IPS-NIHi7 (cell line): ENCODE measurements around the gene SMYD3.
"Not testable (repeated sequence)": the region's sequence is repeated elsewhere in the genome, so short reads cannot be mapped to it uniquely, and the experiment has no call there.

ENCODE experiments used
- DNase-seq: peaks from one replicate; pipeline ENCODE4 v3.0.0; 2012; ENCODE audit warnings: mixed read lengths; ENCODE audit errors: extremely low spot score

The SMYD3 gene

DNA sequence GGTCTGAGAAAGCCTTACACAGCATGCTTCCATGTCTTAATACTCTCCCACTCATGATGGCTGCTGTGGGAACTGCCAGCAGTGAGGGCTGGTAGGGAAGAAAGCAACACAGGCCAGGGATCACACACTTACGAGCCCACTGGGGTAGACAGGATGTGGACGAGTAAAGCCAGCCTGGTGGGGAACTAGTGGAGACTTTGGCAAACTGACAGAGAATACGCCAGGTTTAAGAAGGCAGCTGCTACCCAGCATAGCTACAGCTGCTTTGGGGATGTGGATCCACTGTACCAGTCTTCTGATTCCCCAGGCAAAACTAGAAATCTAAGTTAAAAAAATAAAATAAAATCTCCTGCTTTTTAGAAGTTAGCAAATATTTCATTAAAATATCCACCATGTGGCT lies 664.0 kb downstream of the SMYD3 start:
- DNase-seq: no peak

DNA sequence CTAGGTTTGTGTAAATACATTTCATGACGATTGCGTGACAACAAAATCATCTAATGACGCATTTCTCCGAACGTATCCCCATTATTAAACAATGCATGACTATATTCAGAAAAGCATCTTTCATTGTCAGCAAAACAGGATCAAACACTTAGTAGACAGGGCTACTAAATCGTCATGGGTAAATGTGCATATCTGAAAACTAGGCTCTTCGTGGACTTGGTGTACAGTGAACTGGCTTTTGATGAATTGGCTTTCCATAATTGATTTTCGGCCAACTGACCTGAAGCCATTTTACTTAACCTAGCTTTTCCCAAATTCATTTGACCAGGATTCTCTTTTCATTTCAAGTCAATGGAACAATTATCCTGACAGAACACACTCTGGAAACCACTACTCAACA lies 665.0 kb downstream of the SMYD3 start:
- no peak for DNase-seq

DNA sequence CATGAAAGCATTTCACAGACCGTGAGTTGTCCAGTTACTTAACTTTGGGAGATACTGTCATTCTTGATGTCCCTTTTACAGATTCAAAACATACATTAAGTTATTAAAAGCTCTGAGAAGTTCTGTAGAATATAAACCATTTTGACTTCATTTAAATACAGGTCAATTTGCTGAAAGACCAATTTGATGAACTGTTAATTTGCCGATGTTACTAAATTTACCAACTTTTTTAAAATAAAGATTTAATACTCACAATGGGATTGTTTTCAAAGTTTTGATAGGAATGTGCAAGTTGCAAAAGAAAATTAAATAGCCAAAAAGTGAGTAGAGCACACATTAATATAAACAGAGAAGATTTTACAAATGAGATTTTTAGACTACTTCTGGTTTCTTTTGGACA lies 666.1 kb downstream of the SMYD3 start:
- no peak for DNase-seq

DNA sequence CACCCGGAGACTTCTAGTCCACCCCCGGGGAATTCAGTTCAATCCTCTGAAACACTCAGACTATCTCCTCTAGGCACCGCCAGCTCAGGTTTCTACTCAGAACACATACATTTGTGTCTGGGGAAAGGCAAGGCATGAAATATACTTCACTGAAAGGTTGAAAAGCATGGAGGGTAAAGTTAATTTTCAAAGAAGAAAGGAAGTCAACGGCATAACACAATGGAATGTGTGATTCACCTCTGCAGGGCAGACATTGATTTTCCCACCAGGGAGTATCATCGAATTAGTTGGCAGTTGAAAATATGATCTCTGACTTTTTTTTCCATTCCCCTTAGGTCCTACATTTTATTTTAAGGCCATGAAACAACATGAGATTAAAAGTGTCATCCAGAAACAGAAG lies 669.4 kb downstream of the SMYD3 start:
- DNase-seq: no peak

DNA sequence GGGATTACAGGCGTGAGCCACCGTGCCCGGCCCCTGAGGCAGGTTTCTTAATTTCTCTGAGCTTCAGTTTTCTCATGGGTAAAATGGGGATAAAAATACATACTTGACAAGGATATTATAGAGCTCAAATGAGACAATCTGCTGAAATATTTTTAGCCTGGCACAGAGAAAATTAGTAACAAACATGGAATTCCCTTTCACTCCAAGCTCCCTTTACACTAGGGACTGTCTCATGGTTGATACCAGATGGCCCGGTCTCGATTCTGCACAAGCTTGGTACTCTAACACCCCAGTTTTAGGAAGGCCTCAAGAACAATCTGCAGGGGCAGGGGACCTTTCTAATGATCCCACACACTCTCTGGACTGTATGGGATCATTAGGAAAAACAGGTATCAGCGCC lies 671.7 kb downstream of the SMYD3 start:
- no peak for DNase-seq

DNA sequence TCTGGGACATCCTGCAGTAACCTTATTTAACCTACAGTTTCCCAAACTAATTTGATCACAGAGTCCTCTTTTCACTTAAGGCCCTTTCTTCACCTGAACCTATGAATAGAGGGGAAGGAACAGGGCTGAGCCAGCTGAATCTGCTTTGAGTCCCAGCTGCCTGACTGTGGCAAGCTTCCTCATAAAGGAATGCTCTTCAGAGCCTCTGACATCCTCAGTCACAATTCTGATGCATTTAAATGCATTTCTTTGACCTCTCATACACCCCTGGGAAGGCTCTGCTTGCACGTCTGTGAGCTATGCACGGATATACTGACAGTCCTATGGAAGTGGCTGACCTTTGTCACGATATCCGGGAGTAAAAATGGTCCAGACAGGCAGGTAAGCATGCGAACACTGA lies 673.1 kb downstream of the SMYD3 start:
- no peak for DNase-seq

DNA sequence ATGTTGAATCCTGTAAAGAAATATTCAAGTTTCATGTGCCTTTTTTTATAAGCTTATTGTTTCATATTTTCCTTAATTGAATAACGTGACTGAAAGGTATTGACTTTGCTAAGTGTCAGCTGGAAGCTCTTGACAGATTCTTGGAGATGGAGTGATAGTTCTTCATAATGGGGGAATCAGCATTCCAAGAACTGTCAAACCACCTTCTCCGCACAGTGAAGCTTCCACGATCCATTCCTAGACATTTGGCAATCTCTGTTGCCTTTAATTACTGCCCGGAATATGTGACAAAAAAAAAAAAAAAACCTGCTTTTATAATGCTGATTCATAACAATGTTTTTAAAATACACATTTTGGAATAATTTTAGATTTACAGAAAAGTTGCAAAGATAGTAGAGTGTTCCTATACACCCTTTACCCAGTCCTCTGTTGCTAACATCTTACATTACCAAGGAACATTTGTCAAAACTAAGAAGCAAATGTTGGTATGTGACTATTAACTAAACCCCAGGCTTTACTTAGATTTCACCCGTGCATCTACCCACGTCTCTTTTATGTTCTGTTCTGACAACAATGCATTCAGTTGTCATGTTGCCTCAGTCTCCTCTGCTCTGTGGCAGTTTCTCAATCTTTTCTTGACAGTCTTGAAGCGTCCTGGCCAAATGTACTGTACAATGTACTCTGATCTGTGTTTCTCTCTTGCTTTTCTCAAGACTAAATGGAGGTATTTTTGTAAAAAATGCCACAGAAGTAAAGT lies 674.1 kb downstream of the SMYD3 start:
- DNase-seq: no peak

DNA sequence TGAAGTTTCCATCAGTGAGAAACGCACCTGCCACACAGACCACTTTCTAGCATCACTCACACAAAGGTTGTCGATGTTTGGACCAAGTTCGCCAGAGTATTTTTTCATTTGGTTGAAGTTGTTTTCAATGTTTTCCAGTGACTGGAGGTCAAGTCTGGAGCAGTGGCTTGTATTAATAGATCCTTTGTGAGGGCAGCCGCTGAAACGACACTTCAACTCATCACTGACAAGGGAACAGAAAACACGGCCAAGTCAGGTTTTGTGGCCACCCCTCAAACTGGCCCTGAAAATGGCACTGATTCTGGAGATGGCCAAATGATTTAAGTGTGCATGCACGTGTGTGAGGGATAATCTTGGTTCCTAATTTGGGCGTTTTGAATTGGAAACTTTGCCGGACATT lies 675.6 kb downstream of the SMYD3 start:
- no peak for DNase-seq

DNA sequence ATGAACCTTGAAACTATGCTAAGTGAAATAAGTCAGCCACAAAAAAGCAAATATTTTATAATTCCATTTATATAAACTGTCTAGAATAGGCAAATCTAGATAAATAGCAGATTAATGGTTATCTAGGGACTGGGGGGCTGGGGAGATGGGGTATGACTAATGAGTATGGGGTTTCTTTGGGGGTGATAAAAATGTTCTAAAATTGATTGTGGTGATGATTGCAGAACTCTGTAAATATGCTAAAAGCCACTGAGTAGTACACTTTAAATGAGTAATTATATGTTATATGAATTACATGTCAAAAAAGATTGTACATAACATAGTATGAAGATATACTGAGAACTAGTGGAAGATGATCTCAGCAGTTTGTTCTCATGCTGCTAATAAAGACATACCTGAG lies 677.3 kb downstream of the SMYD3 start:
- no peak for DNase-seq

DNA sequence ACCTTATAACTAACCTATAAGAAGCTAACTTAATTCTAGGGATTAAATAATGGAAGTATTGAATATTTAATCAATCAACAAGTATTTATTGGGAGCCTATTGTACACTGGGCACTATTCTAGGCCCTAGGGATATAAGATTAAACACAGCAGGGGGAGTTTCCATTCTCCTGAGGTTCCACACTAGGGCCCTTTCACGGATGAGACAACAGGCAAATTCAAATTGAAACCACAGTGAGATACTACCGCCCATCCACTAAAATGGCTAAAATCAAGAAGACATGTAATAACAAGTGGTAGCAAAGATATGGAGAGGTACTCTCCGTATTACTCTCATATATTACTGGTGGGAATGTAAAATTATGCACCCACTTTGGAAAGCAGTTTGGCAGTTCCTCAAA lies 677.9 kb downstream of the SMYD3 start:
- DNase-seq: no peak

DNA sequence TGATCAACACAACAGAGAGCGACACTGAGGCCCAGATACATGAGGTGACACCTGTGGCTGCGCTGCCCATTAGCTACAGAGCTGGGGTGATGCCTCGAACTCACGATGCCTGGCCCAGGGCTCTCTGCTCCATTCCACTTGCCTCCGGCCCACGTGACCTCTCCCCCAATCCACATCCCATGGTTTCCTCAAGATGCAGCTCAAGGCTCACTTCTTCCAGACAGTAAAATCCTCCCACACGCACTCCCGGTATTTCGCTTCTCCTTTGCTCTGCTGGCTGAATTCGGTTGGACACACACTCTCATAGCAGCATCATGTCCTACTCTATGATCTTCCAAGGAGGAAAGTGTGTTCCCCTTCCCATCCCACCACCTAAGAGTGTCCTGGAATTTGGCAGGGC lies 679.8 kb downstream of the SMYD3 start:
- no peak for DNase-seq

DNA sequence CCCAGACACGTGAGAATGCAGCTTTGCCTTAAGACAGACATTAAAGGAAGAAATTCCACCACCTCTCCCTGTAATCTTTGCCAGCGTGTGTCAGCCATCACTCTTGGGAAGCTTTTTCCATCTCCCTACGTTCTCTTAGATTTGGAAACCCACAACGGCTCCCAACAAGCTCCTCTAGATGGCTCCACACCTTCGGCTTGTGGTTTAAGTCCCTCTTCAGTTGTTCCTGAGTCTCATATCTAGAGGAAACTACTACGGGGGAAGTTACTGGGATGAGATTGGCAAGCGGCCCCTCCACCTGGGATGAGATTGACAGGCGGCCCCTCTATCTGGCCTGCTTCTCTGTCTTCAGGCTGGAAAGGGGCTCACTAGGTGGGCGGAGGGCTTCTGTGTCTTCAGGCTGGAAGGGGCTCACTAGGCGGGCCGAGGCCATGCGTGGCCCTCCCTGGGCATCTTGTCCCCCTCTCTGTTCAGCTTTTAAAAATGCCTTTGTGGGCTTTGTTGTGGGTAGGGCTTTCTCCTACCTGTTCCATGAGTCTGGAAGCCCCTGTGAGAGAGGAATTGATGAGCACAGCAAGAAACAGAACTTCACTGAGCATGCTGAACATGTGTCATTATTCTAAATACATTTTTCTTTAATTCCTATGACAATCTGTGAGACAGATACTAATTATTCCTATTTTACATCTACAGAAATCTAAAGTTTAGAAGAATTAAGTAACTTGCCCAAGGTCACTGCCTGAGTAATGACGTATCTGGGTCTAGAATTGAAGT lies 681.8 kb downstream of the SMYD3 start:
- DNase-seq: peak; percentile 59

DNA sequence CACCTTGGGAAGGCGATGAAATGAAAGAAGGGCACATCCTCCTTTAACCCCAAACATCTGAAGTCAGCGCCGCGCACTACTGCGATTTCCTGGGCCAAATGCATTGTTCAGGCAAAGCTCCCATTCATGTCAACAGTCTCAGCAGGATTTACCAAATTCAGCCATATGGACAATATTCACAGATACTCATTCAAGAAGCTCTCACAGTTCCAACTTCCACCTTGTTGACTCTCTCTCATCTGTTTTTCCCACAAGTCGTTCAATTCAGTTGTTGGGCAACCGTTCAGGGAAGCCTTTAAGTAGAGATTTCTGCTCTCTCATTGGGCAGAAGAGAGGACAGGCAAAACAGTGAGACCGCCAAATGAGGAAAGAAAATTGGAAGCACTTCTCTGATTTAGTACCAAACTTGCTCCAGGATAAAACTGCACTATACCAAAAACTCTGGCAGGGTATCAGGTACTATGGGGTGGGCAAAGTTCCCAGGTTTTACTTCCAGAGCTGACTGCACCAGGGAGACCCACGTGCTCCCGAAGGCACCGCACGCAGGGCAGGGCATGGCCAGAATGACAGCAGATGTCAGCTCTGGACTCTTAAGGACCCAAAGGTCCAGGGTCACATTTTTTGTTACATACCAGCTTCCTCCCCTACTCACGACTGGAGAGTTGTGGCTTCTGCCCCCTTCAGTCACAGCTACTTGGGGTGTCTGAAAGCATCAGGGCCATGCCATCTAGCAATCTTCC lies 683.5 kb downstream of the SMYD3 start:
- no peak for DNase-seq

DNA sequence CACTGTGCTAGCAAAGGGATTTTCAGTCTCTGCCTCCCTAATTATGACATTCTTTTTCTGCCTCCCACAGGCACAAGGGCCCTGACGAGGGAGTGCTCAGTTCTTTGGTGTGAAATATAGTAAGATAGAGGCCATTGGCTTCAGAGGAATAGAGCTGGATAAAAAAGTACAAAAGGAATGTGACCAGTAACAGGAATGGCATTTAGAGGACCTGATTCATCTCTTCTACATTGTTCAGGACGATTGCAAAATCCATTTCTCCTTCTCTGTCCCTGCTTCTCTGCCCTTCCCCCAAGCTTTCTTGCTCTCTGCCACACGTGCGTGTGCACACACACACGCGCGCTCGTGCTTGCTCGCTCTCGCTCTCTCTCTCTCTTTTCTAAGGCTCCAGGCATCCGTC lies 684.1 kb downstream of the SMYD3 start:
- DNase-seq: no peak

DNA sequence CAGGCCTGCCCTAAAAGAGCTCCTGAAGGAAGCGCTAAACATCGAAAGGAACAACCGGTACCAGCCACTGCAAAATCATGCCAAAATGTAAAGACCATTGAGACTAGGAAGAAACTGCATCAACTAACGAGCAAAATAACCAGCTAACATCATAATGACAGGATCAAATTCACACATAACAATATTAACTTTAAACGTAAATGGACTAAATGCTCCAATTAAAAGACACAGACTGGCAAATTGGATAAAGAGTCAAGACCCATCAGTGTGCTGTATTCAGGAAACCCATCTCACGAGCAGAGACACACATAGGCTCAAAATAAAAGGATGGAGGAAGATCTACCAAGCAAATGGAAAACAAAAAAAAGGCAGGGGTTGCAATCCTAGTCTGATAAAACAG lies 688.7 kb downstream of the SMYD3 start:
- DNase-seq: not testable (repeated sequence)

DNA sequence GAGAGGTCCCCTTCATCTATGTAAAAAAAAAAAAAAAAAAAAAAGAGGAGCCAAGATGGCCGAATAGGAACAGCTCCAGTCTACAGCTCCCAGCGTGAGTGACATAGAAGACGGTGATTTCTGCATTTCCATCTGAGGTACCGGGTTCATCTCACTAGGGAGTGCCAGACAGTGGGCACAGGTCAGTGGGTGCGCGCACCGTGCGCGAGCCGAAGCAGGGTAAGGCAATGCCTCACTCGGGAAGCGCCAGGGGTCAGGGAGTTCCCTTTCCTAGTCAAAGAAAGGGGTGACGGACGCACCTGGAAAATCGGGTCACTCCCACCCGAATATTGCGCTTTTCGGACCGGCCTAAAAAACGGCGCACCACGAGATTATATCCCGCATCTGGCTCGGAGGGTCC lies 690.6 kb downstream of the SMYD3 start:
- not testable (repeated sequence) for DNase-seq

DNA sequence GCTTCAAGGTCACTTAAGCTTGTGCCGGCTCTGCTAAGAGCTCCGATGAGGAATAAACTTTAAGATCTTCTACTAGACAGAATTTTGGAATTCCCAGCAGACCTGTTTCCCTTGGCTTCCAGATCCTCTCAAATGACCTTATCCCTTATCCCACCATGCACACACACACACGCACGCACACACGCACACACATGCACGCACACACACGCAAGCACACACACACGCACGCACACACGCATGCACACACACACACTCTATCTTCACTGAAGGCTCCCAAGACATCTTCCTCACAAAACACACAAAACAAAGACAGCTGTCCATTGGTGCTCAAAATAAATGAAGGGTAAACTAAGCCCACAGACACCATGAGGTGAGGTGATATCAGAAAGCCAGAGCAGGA lies 692.4 kb downstream of the SMYD3 start:
- DNase-seq: no peak

DNA sequence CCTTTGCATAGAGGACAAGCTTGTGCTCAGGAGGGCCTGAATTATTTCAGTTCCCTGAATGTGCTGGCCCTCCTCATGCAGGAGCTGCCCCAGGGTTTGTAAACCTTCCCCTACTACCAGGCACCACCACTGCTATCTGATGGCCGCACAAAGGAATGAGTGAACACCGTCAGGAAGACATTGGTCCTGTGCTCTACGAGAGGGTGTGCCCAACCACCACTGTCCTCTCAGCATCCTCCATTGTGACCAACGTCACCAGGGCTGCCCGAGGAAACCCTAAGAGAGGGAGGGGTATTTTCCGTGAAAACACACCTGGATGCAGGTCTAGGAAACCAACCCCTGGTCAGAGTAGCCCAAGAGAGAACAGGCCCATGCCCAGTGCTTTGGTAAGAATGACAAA lies 694.8 kb downstream of the SMYD3 start:
- no peak for DNase-seq

DNA sequence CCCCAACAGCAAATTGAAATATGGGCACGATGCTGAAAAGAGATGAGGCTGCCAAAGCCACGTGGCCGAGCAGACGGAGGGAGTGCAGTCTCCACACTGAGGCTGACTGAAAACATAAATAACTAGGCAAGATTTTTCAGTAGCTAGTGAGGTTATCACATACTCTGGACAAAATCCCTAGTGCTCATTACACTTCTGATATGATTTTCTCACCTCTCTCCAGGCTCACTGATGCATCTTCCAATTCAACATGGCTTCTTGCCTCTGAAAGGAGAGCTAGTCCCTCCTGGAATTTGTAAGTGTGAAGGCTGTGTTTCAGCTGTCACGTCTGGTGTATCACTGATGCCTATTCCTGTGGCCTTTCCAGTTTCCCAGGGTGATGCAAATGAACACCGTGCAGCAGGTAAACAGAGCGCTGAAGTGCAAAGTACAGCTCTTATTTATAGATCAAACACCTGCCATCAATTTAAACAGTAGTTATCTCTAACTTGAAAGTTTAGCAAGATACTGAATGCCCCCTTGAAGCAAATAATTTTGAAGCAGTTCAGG lies 696.2 kb downstream of the SMYD3 start:
- no peak for DNase-seq

DNA sequence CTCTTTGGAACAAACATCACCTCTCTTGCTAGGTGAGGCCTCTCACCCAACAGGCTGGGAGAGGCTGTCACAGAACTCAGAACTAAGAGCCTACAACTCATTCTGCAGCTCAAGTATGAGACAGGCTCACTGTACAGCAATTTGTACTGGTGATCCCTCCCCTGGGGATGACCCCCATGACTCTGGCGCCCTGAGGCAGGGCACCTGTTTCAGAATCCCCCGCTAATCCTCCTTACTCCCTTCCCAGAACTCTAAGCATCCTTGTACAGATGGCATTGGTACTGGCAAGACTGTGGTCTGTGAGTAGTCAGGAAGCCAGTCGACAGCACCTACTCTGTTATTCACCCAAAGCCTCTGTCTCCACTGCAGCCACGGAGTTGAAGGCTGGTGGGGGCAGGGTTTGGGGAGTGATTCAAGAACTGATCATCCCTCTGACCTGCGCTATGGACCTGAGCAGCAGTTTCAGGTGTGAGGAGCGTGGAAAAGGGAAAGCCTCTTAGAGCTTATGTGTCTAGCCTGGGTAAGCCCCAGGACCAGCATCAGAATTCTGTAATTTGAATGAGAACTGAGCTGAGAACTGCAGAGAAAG lies 696.8 kb downstream of the SMYD3 start:
- DNase-seq: no peak

DNA sequence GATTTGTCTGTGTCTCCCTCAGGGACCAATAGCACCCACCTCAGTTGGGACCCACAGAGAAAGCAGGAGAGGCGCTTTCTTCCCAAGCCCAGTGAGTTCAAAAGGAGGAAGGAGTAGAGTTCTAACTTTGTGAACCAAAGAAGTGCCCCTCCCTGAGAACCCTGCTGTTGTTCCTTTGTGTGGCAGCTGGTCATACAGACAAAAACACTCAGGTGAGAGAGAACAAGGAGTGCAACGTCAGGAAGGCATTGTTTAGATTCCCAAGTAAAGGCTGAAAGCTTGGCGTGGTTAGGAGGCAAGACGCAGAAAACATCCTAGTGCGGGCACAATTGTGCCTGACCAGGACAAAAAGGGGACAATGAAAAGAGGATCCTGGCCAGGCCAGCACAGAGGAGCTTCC lies 697.7 kb downstream of the SMYD3 start:
- no peak for DNase-seq
